Activated effector memory CD4-positive, alpha-beta T cell treated with anti-CD3 and anti-CD28 coated beads, Interleukin-2, amount 50 U/mL, for 16 hours (primary cell): ENCODE measurements around the gene BICDL1.

ENCODE experiments used
- DNase-seq: peaks from one replicate; pipeline ENCODE4 v3.0.0-alpha.2; 2020

The BICDL1 gene

DNA sequence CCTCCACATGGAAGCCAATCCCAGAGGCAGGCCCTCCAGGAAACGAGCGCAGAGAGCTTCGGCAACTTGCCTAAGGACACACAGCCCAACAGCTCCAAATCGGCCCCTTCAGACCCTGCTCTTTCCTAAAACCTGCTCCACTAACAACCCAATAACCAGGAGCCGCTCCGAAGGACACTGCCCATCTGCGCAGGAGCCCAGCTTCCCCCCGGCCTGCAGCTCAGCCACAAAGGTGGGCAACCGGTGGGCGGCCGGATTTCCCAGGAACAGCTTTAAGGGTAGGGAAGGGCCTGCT, 114.0 kb downstream of the BICDL1 start:
- DNase-seq = no peak

DNA sequence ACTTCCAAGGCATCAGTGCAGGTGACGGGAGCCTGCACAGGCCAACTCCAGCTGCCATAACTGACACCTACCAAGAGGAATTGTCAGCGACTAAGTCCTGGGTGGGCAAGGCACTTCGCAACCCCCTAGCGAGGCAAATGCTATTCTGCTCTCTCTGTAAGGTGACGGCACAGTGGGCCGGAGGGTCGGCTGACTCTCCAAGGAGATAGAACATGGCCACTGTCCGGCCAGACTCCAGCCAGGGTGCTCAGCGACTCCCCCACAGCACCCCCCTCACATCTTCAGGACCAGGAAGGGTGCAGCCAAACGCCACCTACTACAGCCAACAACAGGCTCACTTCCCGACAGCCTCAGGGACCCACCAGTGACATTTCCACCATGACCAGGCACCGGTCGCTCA, 114.3 kb downstream of the BICDL1 start:
- no peak for DNase-seq

DNA sequence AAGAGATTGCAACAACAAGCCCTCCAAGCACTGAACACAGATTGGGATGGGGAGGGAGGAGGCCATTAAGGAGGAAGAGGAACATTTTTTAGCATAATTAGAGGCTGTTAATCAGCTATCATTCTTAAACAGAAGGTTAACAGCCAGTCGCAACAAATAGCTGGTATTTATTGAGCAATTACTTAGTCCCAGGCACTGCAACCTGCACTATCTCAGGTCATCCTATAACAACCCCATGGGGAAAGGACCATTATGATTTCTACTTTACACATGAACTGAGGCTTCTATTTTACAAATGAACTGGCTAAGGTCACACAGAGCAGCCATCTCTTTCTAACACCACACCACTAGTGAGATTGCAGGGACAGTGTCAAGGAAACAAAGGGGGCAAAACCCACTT, 117.1 kb downstream of the BICDL1 start:
- no peak for DNase-seq

DNA sequence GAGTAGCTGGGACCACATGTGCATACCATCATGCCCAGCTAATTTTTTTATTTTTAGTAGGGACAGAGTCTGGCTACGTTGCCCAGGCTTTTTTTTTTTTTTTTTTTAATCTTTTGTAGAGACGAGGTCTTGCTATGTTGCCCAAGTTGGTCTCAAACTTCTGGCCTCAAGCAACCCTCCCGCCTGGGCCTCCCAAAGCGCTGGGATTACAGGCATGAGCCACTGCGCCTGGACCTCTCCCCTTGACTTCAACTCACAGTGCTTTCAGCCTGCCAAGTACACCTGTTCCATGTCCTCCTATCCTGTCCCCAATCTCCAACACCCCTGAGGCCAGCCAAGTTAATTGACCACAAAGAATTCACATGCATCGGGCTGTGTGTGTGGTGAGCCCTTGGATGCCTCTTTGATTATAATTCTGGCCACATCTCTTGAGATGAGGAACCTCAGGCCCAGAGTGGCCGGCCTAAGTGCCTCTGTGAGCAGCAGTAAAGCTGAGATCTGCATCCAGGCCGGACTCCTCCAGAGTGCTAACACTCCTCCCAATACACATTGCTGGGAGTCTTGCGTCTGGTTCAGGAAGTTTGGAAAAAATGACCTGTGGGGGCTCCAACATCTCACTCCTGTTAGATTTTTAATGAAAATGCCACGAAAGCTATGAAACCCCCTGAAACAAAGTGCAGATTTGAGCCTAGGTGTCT, 120.7 kb downstream of the BICDL1 start:
- DNase-seq = no peak

DNA sequence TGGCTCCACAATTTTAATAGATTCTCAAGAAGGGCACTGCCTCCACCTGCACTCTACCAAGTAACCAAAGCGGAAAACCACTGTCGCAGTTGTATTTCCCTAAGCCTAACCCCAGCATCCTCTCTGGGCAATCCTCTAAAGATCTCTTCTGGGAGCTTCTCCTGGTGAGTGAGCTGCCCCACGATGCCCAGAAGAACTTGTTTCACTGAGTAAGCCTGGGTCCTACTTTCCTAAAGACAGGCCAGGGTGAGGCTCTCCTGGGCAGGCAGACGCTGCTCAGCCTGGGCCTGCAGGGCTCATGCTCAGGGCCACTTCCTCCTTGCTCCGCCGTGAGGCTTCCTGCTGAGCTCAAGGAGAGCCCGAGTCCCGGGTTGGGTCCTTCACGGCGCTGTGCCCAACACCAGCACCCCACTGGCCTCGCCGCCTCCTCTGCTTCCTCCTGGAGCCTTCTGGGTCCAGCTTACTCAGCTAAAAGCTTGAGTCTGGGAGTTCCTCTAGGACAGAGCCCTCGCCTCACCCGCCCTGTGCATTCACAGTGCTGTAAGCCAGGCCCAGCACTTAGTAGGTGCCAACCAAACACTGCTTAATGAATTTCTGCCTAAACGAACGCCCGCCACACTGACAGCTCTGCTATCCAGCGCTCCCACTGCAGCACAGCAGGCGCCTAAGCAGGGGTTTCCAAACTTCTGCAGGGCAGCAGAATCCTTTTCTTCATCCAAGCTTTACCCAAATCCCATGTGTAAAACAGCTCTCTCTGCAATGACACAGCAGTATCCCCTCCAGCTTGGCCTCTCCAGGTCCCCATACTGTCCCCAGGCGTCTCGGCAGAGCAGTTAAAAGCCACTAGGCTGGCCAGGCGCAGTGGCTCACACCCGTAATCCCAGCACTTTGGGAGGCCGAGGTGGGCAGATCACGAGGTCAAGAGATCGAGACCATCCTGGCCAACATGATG, 121.8 kb downstream of the BICDL1 start:
- peak; percentile 82 for DNase-seq

DNA sequence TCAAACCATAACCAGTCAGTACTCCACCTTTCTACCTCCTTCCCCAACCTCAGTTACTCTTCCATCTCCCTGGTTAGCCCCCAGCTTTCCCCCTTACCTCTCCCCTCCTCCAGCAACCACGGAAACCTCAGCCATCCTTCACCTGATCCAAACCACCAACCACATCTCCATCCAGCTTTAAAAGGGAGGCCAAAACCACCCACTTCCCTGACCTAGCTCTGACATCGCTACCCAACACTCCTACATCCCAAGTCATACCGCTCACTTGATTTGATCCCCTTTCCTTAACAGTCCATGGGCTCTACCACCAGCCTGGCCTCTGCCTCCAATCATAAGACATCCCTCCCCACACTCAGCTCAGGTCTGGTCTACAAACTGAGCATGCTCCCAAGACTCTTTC, 126.0 kb downstream of the BICDL1 start:
- no peak for DNase-seq

DNA sequence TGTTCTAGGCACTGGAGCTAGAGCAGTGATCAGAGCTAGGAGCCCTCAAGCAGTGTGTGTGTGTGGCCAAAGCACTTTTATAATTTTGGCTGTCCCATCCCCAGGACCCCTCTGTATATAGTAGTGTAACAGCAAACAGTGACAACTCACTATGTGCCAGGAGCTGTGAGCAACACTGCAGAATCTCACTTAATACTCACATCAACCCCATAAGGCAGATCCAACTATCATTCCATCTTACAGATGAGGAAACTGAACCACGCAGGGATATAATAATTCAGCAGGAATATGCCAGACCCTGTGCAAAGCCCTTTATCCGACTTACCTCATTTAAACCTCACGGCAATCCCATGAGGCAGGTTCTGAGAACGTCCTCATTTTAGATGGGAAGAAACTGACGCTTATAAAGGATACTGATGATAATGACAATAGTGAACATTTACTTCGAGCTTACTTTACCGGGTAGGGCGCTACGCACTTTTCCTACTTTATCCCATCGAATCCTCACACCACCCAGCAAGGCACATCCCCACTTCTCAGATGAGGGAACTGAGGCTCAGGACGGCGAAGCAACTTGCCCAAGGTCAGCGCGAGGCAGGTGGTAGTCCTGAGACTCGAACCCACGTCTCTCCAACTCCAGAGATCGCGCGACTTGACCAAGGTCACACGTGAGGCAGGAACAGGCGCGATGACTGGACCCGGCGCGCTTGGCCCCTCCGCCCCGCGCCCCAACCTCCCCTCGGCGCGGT, 126.8 kb downstream of the BICDL1 start:
- DNase-seq = peak; percentile 71

DNA sequence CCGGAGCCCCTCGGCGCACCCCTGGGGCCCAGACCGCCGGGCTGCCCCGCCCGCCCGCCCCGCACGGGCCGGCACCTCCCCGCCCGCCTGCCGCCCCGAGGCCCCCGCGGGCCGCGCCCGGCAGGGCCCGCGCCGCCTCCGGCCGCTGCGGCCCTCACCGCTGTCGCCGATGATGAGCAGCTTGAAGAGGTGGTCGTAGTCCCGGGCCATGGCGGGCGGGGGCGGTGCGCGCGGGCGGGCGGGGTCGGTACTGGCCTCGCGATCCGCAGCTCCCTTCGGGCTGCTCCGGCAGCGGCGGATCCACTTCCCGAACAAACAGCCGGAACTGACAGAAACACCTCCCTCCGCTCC, 127.4 kb downstream of the BICDL1 start, which contains the start of gene RAB35:
TSS of gene RAB35 (minus strand) at position 313 of the 351 bp plus-strand sequence. CDS start at position 210, 103 bp downstream.
- DNase-seq = no peak

DNA sequence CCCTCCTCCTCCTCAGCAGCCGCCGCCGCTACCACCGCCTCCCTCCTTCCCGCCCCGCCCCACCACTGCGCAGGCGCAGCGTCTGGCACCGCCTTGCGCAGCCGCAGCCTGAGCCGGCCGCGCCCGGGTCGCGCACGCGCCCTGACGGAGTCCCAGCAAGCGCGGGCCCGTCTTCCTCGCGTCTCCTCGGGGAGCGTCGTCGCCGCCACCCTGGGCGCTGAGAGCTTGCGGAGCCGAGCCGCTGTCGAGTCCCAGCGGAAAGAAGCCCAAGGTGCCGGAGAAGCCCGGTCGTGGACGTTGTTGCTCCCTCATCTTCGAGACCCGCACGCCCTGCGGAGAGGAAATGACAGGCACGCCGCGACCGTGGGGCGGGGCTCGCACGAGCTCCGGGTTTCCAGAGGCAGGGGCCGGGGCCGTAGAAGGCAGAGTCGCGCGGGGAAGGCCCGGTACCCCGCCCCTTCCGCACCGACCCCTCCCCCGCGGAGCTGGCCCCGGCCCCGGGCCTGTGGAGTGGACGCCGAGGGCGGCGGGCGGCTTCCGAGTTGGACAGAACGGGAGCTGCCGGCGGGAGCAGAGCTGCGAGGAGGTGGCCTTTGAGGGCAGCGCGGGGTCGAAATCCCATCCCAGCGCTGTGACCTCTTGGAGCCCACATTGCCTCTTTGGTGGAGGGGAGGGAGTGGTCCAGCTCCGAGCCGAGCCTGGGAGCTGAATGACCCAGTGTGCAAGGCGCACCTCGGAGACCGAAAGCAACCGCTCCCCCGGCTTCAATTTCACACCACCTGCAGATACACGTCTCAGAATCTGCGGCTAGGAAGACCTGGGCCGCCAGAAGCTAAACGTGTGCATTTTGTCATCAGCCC, 128.0 kb downstream of the BICDL1 start:
- peak; percentile 99 for DNase-seq

DNA sequence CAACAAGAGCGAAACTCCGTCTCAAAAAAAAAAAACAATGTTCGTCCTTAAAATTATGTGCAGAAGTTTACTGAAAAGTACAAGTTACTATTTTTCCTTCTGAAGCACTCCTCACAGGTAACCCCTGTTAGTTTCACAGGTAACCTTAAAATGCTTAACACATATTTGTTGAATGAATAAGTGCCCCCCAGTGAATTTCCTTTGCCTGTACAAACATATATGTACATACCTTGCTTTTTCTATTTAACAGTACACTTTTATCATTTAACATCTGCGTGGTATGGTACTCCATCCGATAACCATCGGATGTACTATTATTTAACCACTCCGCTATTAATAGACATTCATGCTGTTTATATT, 128.9 kb downstream of the BICDL1 start:
- DNase-seq = no peak

DNA sequence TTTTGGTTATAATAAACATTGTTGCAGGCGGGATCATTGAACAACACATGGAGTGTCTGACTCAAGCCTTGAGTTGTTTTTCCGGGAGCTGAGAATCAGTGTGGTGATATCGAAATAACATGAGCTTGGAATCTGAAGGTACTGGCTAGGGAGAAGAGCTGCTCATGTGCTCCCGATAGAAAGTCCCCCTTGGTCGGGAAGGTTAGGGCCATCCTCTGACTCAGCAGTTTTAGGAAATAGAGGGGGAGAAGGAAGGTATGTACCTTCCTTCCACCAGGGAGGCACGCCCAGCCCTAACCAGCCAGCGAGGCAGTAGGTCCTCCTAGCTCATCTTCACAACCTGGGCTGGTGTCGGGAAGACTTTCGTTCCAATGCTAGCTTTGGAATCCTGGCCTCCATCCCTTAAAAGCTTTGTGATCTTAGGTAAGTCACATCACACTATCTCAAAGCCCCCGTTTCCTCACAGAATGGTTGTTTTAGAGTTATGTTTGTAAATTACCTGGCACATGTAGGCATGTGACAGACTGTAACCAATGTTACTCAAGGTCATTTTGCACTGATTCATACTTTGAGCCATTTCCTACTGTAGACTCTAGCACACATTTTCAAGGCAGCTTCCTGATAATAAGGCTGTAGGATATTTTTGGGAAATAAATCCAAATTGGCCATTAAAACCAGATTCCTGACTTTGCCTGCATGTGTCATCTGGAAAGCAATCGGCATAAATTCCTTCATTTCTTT, 129.5 kb downstream of the BICDL1 start:
- DNase-seq = no peak

DNA sequence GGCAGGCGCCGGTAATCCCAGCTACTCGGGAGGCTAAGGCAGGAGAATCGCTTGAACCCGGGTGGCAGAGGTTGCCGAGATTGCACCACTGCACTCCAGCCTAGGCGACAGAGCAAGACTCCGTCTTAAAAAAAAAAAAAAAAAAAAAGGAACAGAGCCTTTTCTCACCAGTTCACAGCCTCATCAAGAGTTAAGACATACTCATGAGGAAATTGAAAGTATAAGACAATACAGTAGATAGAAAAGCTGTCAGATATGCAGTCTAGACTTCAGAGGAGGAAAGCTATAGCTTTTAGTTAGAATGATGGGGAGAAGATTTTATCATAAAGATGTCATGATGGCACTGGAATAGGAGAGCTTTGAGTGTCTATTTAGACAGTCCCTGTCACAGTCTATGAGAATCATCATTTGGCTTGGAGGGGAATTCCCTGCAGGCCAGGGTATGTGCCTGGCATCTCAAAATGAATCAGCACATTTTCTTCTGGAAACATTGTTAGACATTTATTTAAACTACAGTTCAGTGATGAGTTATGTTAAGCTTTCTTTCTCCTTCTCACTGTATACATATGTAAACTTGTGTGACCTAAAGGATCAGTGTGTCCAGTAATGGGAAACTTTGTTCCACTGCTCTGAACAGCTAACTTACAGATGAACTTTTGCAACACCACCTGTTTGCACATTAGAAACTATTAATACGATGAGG, 130.4 kb downstream of the BICDL1 start:
- DNase-seq = peak; percentile 76

DNA sequence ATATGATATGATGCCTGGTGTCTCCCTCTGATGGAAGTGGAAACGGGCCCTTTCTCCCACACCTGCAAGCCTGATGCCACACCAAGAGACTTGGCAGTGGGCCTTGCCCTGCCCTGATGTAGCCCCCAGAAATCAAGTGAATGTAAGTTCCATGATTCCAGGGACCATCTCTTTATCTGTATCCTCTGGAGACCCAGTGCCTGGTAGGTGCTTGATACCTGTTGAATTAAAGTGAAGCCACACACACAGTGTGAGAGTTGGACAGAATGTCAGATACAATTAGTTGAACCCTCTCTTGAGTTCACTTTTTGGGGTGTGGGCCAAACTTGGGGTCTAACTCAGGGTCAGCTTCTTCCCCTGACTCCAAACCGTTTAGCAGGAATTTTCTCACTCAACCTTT, 132.3 kb downstream of the BICDL1 start:
- DNase-seq = no peak

DNA sequence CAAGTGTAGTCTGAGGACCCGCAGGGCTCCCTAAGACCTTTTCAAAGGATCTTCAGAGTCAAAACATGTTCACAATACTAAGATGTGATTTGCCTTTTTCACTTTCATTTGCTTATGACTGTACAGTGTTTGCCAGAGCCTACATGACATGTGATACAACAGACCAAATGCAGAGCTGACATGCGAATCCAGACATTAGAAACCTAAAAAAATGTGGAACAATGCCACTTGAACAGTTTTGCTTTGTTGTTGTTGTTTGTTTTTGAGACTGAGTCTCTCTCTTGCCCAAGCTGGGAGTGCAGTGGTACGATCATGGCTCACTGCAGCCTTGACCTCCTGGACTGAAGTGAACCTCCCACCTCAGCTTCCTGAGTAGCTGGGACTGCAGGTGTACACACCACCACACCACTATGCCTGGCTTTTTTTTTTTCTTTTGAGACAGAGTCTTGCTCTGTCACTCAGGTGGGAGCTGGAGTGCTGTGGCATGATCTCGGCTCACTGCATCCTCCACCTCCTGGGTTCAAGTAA, 132.8 kb downstream of the BICDL1 start:
- DNase-seq = no peak

DNA sequence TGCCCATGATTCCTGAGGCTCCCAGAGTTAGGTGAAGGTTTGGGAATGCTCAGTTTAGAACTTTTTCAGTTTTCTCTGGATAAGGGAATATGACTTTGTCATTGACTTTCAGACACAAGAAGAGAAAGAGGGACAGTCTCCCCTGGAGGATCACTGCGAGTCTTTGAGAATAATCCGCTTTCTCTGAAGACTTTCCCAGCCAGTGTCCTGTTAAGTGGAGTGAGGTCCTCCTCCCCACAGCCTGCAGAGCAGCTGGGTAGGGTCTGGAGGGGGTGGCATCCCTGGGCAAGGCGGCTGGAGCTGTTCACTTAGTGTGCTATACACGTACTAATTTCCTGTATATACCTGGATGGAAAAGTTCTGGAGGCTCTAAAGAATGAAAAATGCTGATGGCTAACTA, 136.0 kb downstream of the BICDL1 start:
- no peak for DNase-seq

DNA sequence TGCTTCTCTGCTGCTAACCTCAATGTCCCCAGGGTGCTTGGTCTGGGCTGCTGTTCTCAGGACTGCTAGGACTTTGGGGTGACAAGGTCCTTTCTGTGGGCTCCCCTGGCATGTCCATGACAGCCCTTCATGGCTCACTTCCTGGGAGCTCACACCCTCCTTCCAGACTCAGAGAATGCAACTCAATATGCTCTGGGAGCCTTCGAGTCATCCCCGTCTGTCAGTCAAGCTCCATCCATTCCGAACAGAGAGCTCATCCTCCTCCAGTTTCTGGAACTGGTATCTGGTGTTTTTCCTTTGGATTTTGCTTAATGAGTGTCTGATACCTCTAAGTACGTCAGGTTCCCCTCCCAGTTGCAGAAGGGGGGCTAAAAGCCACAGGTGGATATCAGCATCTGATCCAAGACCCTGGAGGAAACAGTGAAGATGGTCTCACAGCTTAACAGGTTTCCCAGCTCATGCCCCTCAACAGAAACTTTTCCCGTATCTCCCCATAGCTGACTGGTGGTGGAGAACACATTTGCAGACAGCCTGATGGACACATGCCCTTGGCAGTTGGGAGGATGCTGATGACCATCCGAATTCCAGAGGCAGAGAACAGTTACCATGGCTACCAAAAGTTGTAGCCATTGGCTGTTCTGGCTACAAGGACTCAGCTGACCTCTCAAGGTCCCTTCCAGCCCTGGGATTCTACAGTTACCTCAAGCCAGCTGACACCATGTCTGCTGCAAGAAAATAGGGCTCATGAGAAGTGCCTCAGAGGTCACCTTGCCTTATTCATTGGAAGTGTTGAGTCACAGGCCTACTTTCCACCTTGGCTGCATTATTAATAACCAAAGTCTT, 137.0 kb downstream of the BICDL1 start:
- DNase-seq = no peak

DNA sequence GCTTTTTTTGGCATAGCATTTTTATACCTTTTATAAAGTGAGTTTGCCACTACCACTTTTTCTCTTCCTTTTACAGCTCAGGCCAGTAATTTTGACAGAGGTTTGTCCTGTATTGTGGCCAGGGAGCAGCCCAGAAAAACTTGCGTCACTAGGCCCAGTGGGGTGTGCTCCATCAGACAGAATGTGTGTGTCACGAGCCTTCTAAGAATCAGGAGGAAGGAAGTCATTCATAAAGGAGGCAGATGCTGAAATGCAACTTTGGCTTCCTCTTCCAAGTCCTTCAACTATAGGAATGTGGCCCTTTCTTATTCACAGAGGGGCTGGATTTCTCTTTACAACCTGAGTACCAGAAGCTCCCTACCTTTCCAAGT, 137.6 kb downstream of the BICDL1 start:
- DNase-seq = no peak

DNA sequence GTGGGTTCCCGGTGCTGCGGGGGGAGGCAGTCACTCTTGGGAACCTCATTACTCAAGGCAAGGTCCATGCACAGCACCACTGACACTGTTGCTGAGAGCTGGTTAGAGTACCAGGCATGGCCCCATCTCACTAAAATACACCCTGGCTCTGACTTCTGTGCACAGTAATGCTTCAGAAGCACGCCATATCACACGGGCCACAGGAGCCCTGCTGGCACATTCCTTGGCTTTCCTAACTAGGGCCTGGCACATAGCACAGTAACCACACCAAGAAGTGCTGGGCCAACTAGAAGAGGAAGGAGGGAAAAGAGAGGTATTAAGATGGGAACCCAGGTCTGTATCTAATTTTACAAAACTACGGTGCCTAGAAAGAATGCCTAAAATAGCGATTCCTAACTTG, 141.0 kb downstream of the BICDL1 start:
- no peak for DNase-seq

DNA sequence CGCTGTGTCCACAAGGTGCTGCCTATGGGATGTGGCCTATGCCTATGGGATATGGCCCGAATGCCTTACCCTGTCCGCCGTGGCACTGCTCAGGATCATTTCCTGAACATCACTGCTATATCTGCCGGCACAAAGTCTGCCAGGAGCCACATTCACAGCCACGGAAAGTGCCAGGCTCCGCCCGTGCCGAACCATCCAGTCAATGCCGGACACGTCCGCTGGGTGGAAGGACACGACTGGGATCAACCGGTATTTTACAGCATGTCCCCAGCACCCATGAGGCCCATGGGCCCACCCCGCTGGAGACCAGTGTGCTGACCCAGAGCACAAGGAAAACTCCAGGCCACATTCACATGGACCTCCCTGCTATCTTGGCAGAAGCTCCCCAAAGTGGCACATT, 142.1 kb downstream of the BICDL1 start:
- no peak for DNase-seq
